ENCODE data around the gene IPO5. TPM values are rescaled to one million over a fixed set of nuclear protein-coding genes. Genes with fewer than 3 reads are reported as not detected.
"Not testable (repeated sequence)": the region's sequence is repeated elsewhere in the genome, so short reads cannot be mapped to it uniquely, and the experiment has no call there.

Gene IPO5
- total and polyA plus RNA-seq, 2 of the 8 experiments (the other 6 are each of a cell fraction or from before 2014, with no cell fraction given), result 143 to 410 TPM

GRCh38 chr13:97949316-97949715 is 4.2 kb upstream of the IPO5 start:
- 95% methylated on average over 5 of the region's 5 CpGs; no CpG with 5 or more reads in 1 of the 2 experiments for whole genome bisulfite sequencing, 2 experiments (ENCODE audit: extremely low coverage in 1 of 2, insufficient coverage in 1 of 2, insufficient read length in 1 of 2, insufficient replicate concordance in 2 of 2, low coverage in 1 of 2, low lambda C conversion rate in 2 of 2, missing lambda C conversion rate in 1 of 2)
- CTCF ChIA-PET (ENCODE audit: partially characterized antibody), result not testable (repeated sequence)

More at GRCh38 chr13:97949316-97949715, 4.2 kb upstream of the IPO5 start:
- not testable (repeated sequence) for H2BK12ac ChIP-seq (ENCODE audit: low read depth, low read length); H3K23me2 ChIP-seq (ENCODE audit: low read depth, low read length); H3K9me3 ChIP-seq (ENCODE audit: insufficient read depth in 2 of 2, low read depth in 1 of 2, low read length in 1 of 2); H3K4me1 ChIP-seq (replicated peaks in 1 of 4; ENCODE audit: control insufficient read depth in 3 of 4, insufficient read depth in 4 of 4, low read length in 3 of 4); H4K20me1 ChIP-seq (replicated peaks in 1 of 2; ENCODE audit: control insufficient read depth in 1 of 2, insufficient read depth in 2 of 2, low read length in 2 of 2); H3K23ac ChIP-seq (ENCODE audit: insufficient read length); H3K4me2 ChIP-seq (ENCODE audit: insufficient read depth in 1 of 2, low read depth in 2 of 2, low read length in 2 of 2); H2AFZ ChIP-seq (ENCODE audit: low read length); H3K9ac ChIP-seq (replicated peaks in 1 of 4; ENCODE audit: extremely low read depth in 1 of 4, low read depth in 3 of 4, low read length in 3 of 4); H2BK5ac ChIP-seq (ENCODE audit: low read depth, low read length); H3K18ac ChIP-seq (ENCODE audit: extremely low read depth, low read length); H3K14ac ChIP-seq (ENCODE audit: insufficient read length); H4K8ac ChIP-seq (ENCODE audit: extremely low read depth, insufficient read depth, low read length); DNase-seq (ENCODE audit: low read depth in 1 of 2, low spot score in 2 of 2); FAIRE-seq; H3K56ac ChIP-seq (replicated peaks; ENCODE audit: insufficient read length, low read depth, low read length); H3K4ac ChIP-seq (replicated peaks; ENCODE audit: insufficient read length, low read depth, low read length); H2BK15ac ChIP-seq (ENCODE audit: low read length); H2AK5ac ChIP-seq (ENCODE audit: low read depth, low read length); H3K79me1 ChIP-seq (ENCODE audit: low read depth, low read length); H3K27me3 ChIP-seq (replicated peaks in 1 of 4; ENCODE audit: control insufficient read depth in 3 of 4, extremely low read depth in 1 of 4, insufficient read depth in 3 of 4, low read length in 3 of 4); H4K91ac ChIP-seq (replicated peaks; ENCODE audit: insufficient read length, low read length); H2BK20ac ChIP-seq (ENCODE audit: low read length); H3K36me3 ChIP-seq (ENCODE audit: control insufficient read depth in 2 of 4, insufficient read depth in 4 of 4, low read length in 3 of 4); H4K5ac ChIP-seq (ENCODE audit: insufficient read length, low read depth, low read length); H3K79me2 ChIP-seq (ENCODE audit: control insufficient read depth in 1 of 2, insufficient read depth in 2 of 2, low read length in 2 of 2); H3K27ac ChIP-seq (ENCODE audit: low read depth, low read length); H3K4me3 ChIP-seq (ENCODE audit: extremely low read depth in 1 of 4, insufficient read depth in 2 of 4, low read depth in 3 of 4, low read length in 4 of 4); H2BK120ac ChIP-seq (replicated peaks; ENCODE audit: low read depth, low read length)
- POLR2A ChIA-PET (ENCODE audit: partially characterized antibody), result interaction anchor here (0.6 kb wide), 1 partner anchor 88 kb away, joined by 3 read pairs; no protein-coding TSS in a partner anchor
